Stimulated activated CD4-positive, alpha-beta T cell treated with anti-CD3 and anti-CD28 coated beads, Interleukin-4, amount 100 ng/mL, for 1 hour (primary cell): ENCODE results near the gene TCF3.
A peak's percentile ranks its signal among the peaks of the same experiment; 100 is the strongest.

ENCODE experiments used
- DNase-seq: peaks from one replicate; pipeline ENCODE4 v3.0.0-alpha.2; 2020

The TCF3 gene

DNA sequence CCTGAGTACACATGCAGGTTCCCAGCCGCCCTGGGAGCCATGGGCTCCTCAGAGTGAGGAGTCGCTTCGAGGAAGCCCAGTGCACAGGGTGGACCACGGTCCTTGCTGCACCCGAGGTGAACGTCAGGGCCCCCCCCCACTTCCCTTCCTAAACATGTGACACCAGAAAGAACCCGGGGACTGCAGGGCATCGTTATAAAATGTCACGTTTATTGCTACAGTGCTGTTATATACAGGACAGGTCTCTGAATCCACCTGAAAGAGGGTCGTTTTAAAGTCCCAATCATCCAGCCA lies 43.4 kb downstream of the TCF3 start:
- no peak for DNase-seq

DNA sequence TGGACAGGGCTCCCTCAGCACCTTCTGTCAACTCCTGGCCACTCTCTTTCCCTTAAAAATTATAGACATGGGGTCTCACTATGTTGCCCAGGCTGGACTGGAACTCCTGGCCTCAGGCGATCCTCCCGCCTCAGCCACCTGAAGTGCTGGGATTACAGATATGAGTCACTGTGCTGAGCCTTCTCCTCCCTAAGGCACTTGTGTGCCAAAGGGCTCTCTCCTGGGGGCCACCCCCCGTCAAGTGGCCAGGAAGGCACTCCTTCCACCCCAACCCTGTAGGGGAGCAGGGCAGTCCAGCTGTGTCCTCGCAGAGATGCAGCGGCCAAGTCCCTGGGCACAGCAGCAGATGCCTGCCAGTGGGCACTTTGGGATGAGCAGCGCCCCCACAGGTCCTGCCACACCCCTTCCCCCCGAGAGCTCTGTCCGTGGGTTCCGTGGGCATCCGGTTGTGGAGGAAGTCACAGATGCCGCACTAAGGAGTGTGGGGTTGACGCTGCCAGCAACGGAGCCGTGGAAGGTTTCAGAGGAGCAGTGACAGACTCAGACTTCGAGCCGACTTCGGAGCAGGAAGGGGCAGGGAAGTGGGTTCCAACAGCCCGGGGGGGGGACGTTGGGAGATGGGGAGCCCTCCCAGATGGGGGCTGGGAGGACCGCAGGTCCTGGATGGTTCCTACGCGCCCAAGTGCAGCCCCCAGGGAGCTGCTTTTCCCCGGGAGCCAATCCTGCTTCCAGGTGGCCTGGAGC lies 43.9 kb downstream of the TCF3 start:
- peak; percentile 21 for DNase-seq

DNA sequence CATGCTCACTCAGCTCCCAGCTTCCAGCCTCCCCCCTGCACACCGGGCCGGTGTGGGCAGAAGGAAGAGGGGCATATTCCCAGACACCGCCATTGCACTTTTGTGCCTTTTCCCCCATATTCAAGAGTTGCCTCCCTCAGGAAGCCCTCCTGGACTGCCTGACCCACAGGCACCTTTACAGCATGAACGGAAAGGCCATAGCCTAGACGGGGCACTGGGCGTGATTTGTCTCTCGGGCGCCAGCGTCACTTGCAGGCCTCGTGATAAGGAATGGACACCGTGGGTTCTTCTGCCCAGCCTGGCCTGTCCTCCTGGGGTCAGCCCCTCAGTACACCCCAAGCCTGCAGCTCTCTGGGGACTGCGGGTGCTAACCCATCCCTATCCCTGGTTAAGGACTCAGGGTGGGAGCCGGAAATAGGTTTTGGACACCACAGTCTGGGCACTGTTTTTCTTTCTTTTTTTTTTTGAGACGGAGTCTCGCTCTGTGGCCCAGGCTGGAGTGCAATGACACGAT lies 46.2 kb downstream of the TCF3 start:
- DNase-seq = no peak

DNA sequence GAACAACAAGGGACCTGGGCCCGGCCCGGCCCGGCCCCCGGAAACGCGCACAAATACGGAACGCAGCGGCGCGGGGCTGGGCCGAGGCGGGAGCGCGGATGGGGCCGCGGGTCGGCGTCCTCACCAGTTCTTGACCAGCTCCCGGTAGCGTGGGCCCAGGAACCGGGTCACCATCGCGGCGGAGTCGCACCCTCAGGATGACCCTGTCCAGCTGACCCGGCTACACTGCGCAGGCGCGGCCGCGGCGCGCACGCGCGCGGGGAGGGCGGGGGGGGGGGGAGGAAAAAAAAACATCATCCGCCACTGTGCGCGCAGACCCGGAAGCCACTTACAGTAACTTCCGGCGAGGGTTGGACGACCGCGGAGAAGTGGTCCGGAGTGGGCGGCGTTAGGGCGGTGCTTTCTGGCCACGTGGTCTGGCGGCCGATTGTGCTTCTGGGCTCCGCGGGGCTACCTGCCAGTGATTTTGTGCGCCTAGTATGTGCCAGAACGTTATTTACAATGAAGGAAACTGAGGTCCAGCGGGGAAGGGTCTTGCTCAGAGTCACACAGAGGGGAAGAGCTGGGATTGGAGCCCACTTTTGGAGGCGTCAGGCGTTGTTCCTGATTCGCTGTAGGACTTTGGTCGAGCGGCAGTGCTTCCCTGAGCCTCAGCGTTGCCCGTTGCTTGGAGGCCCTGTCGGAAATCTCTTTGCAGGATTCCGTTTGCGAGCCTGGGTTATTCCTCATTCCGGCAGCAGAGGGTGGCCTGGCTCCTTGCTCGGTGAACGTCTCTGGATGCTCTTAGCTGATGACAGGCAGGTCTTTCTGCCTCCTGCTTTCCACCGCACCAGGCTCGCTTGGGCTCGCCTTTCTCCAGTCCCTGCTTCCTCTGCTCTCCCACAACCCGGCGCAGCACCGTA lies 46.9 kb downstream of the TCF3 start, which contains the start of gene UQCR11:
TSS of gene UQCR11 (minus strand) at position 227 of the 902 bp plus-strand sequence. CDS start at position 174, 53 bp downstream.
- peak; percentile 93 for DNase-seq

DNA sequence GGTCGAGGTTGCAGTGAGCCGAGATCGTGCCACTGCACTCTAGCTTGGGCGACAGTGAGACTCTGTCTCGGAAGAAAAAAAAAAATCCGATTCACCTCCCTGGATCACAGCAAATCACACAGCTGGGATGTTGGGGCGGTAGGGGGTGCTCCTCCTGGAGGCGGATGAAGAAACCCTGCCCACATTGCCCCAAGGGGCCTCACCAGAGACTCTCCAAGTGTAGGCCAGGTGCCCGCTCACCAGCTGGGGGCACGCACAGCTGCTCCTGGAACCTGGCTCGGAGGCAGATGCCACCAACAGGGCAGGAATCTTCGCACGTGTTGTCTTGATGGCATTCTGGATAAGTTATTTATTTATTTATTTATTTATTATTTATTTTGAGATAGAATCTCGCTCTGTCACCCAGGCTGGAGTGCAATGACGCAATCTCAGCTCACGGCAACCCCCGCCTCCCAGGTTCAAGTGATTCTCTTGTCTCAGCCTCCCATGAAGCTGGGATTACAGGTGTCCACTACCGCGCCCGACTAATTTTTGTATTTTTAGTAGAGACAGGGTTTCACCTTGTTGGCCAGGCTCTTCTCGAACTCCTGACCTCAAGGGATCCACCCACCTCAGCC lies 50.2 kb downstream of the TCF3 start:
- DNase-seq = no peak

DNA sequence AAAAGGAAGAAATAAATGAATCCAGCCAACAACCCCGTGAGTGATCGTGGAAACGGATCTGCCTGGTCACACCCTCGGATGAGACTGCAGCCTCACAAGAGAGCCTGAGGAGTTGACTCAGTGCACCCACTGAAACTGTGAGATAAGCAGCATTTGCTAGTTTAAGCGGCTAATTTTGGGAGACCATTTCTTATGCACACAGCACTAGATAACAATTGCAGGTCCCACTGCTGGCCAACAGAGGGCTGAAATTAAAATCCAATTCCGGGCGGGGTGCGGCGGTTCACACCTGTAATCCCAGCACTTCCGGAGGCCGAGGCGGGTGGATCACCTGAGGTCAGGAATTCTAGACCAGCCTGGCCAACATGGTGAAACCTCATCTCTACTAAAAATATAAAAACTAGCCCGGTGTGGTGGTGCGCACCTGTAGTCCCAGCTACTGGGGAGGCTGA lies 50.8 kb downstream of the TCF3 start:
- DNase-seq = no peak

DNA sequence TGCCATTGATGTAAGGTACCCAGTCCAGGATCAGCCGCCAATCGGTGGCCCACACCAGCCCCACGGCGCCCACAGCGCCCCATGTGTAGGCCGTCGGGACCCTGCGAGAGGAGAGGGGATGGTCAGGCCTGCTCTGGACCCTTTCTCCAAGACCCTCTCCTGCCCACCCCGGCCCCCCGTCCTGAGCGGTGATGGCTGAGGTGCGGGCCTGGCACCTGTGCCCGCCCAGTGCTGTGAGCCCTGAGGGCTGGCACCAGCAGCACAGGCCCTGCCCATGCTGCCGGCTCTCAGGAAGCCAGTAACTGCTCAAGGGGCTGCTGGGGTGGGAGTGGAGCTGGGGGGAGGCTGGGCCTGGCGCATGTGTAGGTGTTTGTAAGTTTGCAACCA lies 53.0 kb downstream of the TCF3 start:
- DNase-seq = no peak

DNA sequence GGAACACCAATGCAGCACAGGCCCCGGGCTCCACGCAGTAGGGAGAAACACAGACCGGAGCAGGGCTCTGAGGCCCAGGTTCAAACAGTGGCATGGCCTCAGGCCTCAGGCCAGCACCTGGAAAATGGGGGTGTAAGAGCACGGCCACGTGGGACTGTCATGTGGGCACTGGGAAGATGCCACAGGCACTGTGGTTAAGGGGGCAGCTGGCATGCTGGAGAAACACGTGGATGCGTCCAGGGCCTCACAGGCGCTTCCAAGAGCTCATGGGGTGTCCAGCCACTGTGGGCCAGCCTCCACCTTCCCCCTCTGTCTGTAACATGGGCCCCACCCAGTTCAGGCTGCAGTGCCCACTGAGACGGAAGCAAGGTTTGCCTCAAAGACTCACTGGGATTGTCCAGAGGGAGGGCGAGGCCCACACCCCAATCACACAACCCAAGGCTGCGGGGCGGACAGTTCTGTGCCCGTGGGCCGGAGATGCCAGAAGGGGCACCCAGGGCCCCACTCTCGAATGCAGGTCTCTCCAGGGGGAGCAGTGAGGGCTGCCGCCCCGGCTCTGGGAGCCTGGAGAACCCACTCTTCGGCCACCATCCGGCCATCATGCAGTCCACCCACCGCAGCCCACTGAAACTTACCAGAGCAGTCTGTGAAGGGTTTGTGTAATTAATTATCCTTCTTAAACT lies 53.5 kb downstream of the TCF3 start:
- no peak for DNase-seq

DNA sequence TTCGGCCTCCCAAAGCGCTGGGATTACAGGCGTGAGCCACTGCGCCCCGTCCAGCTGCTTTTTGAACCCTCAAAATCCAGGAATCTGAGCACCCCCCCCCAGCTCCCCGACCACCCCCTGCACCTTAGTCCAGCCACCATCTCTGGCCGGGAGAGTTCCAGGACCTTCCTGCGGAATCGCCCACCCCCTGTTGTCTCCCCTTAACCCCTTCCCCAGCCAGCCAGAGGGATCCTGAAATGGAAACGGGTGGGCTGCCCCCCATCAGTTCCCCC lies 59.0 kb downstream of the TCF3 start:
- DNase-seq = no peak

DNA sequence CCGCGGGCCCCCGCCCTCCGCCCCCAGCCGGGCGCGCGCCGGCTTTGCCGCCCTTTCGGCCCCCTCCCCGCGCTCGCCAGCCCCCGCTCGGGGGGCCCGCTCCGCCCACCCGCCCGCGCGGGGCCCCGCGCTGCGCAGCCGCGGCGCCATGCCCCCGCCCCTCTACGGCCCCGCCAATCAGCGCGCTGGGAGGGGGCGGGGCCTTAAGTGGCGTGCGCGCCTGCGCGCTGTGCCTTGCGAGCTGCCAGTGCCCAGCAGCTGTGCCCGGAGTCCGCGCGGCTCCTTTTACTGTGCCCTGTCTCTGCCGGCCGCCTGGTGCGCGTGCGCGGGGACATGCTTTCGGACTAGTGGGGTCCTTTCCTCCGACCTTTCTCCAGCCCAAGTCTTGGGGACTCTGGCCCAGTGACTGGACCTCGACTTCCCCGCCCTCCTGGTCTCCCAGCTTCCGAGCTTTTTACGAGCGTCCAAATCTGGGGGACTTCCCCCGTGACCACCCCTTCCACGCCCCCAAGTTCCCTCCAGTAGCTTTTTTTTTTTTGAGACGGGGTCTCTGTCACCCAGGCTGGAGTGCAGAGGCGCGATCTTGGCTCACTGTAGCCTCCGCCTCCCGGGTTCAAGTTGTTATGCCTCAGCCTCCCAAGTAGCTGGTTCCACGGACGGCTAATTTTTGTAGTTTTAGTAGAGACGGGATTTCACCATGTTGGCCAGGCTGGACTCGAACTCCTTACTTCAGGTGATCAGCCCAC lies 59.5 kb downstream of the TCF3 start, which contains the start of gene MBD3:
TSS of gene MBD3 (minus strand) at position 111 of the 746 bp plus-strand sequence. CDS start 234 bp downstream, outside the sequence.
- DNase-seq = peak; percentile 88

DNA sequence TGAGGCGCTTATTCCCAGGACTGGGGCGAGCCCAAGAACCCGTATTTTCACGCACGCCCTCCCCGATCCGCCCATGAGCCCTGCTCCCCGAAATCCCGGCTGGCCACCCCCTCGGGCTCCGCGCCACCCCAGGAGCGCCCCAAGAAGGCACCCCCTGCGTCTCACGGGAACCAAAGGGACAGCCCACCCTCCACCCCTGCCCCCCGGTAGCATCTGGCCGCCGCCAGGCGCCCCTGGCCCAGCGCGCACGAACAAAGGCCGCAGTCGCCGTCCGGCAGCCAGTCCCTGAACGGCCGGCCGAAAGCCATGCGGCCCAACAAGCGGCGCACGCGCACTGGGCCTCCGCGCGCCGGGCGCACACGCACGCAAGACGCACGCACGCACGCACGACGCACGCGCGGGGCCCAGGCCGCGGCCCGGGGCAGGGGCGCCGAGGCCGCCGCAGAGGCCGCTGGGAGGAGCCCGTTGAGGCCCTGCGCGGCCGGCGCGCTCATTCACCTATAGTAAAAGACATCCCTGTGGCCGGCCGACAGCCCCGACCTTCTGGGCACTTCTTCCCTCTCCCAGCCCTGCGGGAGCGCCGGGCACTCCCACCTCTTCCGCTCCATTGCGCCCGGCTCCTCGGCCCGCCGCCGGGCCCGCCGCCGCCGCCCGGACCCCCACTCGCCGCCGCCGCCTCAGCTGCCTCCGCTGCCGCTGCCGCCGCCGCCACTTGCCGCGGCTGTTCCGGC lies 60.2 kb downstream of the TCF3 start:
- peak; percentile 84 for DNase-seq

DNA sequence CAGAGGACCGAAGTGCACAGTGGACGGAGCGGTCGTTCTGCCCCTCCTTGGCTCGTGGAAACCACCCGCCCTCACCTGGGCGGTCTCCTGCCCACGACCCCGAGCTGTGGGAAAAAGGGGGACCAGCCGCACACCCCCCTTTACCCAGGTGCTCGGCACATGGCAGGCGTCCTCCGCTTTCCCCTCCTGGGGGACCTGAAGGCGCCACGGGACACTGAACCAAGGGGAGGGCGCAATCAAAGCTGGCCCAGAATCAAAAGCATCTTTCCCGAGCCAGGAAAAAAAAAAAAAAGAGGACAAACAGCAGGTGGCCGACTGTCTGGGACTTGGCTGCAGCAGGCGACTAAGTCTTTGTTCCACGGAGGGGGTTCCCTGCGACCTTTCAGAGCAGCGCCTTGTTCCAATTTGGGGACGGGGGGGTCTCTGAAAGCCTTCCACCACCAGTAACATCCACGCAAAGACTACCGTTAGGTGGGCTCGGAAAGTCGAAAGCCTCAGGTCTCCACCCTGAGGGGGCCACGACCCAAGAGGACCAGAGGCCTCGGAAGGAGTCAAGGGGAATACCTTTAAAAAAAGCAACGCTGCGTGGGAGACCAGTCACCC lies 60.9 kb downstream of the TCF3 start:
- peak; percentile 26 for DNase-seq

DNA sequence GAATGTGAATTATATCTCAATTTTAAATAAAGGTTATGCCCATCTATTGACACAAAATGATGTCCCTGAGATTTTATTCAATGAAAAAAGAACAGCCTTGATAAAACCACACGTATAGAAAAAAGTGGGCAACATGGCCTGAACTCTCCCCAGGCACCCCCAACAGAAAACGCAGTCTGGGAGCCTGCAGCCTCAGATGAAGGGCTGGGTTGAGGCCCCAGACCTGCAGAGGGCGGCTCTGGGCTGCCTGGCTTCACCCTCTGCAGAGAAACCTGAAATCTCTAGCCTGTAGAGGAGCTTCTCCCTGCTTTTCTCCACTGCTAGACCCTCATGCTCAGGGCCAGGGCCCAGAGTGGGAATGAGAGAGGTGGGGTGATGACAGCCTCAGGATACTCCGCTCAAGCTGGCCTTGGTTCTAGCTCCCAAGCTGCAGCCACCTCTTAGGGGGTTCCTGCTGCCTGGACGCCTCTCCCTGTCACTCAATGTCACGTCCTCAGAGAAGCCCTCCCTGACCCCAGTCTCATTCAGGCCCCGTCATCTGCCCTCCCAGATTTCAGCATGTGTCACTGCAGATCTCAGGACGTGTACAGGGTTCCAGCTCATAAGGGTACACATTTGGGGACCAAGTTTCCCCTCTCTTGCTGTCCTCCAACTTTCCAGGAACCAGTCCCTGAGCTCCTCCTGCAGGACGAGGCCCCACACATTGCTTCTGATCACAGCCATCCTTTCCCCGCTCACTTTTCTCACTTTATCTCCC lies 61.6 kb downstream of the TCF3 start:
- DNase-seq = peak; percentile 43

DNA sequence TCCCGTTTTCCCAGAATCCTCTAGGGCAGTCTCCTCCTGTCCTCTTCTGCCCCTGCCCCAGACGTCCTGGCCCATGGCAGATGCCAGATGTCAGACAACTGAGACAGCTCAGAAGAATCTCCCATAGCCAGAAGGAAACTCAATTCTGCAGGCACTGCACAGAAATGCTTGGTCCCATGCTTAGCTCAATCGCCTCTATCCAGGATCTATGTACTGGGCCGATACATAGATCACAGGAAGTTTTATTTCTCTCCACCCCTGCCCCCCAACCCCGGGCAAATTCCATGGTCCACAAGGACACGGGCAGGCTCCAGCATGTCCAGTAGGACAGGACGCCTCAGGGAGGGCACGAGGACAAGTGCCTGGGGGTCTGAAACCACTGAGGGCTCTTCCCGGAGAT lies 64.5 kb downstream of the TCF3 start:
- no peak for DNase-seq

DNA sequence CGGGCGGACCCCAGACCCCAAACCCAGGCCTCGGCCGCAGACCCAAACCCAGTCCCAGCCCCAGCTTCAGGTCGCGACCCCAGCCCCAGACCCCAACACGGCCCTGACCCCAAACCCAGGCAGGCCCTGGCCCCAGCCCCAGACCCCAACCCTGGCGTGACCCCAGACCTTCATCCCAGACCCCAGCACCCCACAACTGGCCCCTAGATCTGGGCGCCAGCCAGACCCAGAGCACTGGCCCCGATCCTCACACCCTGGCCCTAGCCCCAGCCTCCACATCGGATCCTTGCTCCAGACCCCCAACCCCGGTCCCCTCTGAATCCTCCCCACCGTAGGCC lies 67.2 kb downstream of the TCF3 start:
- DNase-seq = no peak

DNA sequence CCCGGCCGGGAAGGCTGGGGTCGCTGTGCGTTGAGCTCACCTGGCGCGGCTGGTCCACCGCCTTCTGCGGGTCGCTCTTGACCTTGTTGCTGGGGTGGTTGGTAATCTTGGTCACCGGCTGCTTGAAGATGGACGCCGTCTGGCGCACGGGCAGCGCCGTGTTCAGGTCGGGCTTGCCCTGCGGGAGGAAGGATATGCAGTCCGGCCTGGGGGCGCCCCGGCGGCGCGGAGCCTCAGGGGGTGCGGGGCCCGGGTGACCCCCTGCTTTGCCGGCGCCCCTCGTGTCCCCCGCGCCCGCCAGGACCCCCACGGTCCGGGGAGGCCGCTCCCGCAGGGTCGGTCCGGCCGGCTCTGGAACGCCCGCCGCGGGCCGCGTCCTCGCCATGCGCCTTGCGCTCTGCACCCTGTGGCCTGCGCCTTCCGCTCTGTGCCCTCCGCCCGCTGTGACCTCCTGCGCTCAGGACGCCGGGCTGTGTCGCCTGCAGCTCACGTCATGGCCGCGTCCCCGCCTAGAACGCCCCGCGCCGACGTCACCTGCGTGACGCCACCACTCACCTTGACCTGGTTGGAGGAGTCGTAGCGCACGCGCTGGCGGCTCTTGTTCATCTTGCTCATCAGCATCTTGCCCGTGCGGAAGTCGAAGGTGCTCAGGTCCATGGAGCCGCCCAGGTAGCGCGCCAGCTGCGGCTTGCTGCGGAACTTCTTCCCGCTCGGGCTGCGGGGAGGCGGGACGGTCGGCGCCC lies 67.7 kb downstream of the TCF3 start:
- DNase-seq = no peak

DNA sequence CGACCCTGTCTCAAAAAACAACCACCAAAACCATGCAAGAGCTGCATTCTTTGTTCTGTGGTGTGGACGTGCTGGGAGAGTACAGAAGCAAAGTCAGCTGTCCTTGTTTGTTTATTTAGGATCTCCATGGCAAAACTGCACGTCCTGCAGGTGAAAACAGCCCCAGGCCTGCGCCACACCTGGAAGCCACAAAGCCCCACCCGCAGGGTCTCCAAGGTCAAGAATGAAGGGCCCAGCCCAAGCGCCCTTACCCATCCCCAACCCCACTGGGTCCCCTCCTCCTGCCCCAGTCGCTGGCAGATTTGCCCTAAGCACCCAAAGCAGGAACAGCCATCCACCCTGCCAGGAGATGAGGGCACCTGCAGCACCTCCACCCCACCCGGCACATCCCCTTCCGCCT lies 70.2 kb downstream of the TCF3 start:
- no peak for DNase-seq

DNA sequence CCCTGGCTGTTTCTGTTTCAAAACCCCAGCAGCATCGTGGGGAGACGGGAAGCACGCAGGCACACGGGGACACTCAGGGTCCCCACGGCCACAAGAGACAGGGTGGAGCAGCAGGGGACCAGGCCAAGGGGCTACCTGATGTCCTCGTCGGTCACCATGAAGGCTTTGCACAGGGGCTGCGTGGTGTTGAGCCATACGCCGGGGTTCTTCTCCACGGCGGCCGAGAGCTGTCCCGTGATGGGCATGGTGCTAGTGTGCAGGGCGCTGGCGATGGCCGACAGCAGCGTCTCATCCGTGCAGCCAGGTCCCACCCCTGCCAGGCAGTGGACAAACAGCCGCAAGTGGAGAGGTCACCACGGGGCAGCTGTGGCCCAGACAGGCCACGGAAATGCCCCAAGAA lies 71.5 kb downstream of the TCF3 start:
- DNase-seq = no peak

DNA sequence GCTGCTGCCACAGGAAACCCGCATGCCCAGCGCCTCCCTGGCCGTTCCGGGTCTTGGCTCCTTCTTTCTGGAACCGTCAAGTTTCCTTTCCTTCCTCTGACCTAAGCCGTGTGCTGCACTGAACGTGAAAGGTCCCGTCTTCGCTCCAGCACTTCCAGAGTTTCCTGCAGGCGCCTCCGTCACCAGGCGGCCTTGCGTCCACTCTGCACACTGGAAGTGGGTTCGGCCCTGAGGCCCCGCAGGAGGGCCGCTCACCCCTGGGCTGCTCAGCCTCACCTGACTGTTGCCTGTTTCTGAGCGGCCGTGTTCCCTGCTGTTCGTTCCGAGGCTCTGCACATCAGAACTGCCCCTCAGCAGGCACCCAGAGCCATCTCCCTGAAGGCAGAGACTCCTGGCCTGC lies 72.0 kb downstream of the TCF3 start:
- DNase-seq = no peak

DNA sequence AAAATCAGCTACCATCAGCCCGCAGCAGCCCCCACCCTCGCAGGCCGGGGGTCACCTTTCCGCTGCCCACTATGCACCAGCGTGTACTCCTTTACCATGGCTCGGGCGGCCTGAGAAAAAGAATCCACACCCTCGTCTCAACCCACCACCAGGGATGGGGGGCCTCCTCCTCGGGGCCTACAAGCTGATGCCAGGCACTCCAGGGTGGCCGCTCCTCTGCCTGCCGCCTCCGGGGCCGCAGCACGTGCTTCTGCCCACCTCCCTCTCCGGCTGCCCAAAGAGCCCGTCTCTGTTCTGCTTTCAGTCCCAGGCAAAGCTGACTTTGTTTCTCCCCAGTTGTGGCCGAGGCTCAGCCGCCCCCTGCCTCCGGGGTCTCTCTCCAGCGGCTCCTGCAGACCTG lies 73.2 kb downstream of the TCF3 start:
- DNase-seq = no peak
